PC-3 (cell line): Measurements from ENCODE around the gene JAKMIP2. TPM values are rescaled to one million over a fixed set of nuclear protein-coding genes. Genes with fewer than 3 reads are reported as not detected.

Experiments
- ATAC-seq: fragments of 200-7000 bp; cut with Tn5 transposase; 2 replicates; pipeline ENCODE4 v1.9.1; 2020; ENCODE audit warnings: mild to moderate bottlenecking, moderate library complexity
- BruUV-seq: library from RNA; stranded (reverse); fragments of 400-500 nt; replicated peaks from 2 replicates; lab custom pipeline; 2021; lab: Mats Ljungman, UMichigan
- CTCF ChIA-PET: fragments of 300-600 bp; sonication (Branson Sonifier 250); formaldehyde crosslinking; loops from one replicate; lab custom pipeline; 2022; ENCODE audit warnings: antibody characterized with exemption; lab: Charles Lee
- POLR2A ChIA-PET: fragments of 300-600 bp; sonication (Branson Sonifier 250); formaldehyde crosslinking; loops from one replicate; lab custom pipeline; 2022; ENCODE audit warnings: antibody characterized with exemption; ENCODE audit not compliant: unreplicated experiment; lab: Charles Lee
- DNase-seq: peaks from one replicate; pipeline ENCODE4 v3.0.0-alpha.2; 2015
- H2AFZ ChIP-seq: fragments of 300-600 bp; sonication (generic); 2 replicates; pipeline ENCODE4 v1.6.0; 2016; ENCODE audit warnings: antibody characterized with exemption, low read length
- H3F3A ChIP-seq: fragments of 300-600 bp; sonication (generic); one replicate; pipeline ENCODE4 v1.6.0; 2017; ENCODE audit warnings: antibody characterized with exemption, low read length, control low read depth, mild to moderate bottlenecking; ENCODE audit not compliant: unreplicated experiment
- H3K27ac ChIP-seq: fragments of 300-600 bp; sonication (generic); 2 replicates; pipeline ENCODE4 v1.5.1; 2016; ENCODE audit warnings: mild to moderate bottlenecking, low read length
- H3K27me3 ChIP-seq: fragments of 300-600 bp; sonication (generic); 2 replicates; pipeline ENCODE4 v1.6.1; 2016; ENCODE audit warnings: low read length, mixed read lengths
- H3K36me3 ChIP-seq: fragments of 300-600 bp; sonication (generic); 2 replicates; pipeline ENCODE4 v1.6.1; 2016; ENCODE audit warnings: low read depth, mixed run types, low read length, mixed read lengths
- H3K4me1 ChIP-seq: fragments of 300-600 bp; sonication (generic); 2 replicates; pipeline ENCODE4 v1.5.1; 2016; ENCODE audit warnings: low read length; ENCODE audit not compliant: insufficient read depth
- H3K4me2 ChIP-seq: fragments of 300-600 bp; sonication (generic); 2 replicates; pipeline ENCODE4 v1.6.0; 2016; ENCODE audit warnings: low read length
- H3K4me3 ChIP-seq: fragments of 300-600 bp; sonication (generic); 2 replicates; pipeline ENCODE4 v1.5.1; 2016; ENCODE audit warnings: mild to moderate bottlenecking, low read length, mixed read lengths
- H3K79me2 ChIP-seq: fragments of 300-600 bp; sonication (generic); 2 replicates; pipeline ENCODE4 v1.6.1; 2017; ENCODE audit warnings: low read length, mixed read lengths
- H3K9ac ChIP-seq: fragments of 300-600 bp; sonication (generic); 2 replicates; pipeline ENCODE4 v1.6.0; 2016; ENCODE audit warnings: mild to moderate bottlenecking, low read length
- H3K9me2 ChIP-seq: fragments of 300-600 bp; sonication (generic); replicated peaks from 2 replicates; pipeline ENCODE4 v1.6.1; 2016; ENCODE audit warnings: mixed run types, low read length, mixed read lengths
- H3K9me3 ChIP-seq: fragments of 300-600 bp; sonication (generic); 2 replicates; pipeline ENCODE4 v1.6.1; 2016; ENCODE audit warnings: low read length, mixed read lengths
- H4K20me1 ChIP-seq: fragments of 300-600 bp; sonication (generic); 2 replicates; pipeline ENCODE4 v1.6.1; 2016; ENCODE audit warnings: low read length, mixed read lengths
- EZH2 ChIP-seq: fragments of 300-600 bp; sonication (generic); IDR thresholded peaks from one replicate; pipeline ENCODE4 v1.6.1; 2017; ENCODE audit warnings: antibody characterized with exemption, mild to moderate bottlenecking, low read length; ENCODE audit not compliant: unreplicated experiment
- EZH2phosphoT487 ChIP-seq: fragments of 300-600 bp; sonication (generic); IDR thresholded peaks from 2 replicates; pipeline ENCODE4 v1.6.1; 2018; ENCODE audit warnings: mild to moderate bottlenecking, antibody characterized with exemption, low read length, borderline replicate concordance
- intact Hi-C: fragments of 100-400 bp; cut with micrococcal nuclease; formaldehyde crosslinking; loops from 2 replicates; pipeline ENCODE4 v1.9.0; 2023
- total RNA-seq: library from RNA; depleted of rRNA; stranded (reverse); fragments of >200 nt; gene quantifications from 2 replicates; pipeline ENCODE4 v1.2.3, GENCODE V29; 2014
- TF ChIP-seq, protein P1 (sequence below): fragments of 300-600 bp; sonication (generic); conservative IDR thresholded peaks from 2 replicates; pipeline ENCODE4 v1.5.1; 2017; ENCODE audit warnings: antibody characterized with exemption, low read depth, mild to moderate bottlenecking, low read length

Gene JAKMIP2
- total RNA-seq, 1 experiment from 2014 or later, result 0.15 TPM

- BruUV-seq, result no TSS peak
- no peak overlapping the region for H3K4me2 ChIP-seq
- ChIA-PET CTCF (no interaction called here), POLR2A (no interaction called here)
- H3K9ac ChIP-seq, result no peak overlapping the region
- no peak for DNase-seq
- TF ChIP-seq, protein P1, sequence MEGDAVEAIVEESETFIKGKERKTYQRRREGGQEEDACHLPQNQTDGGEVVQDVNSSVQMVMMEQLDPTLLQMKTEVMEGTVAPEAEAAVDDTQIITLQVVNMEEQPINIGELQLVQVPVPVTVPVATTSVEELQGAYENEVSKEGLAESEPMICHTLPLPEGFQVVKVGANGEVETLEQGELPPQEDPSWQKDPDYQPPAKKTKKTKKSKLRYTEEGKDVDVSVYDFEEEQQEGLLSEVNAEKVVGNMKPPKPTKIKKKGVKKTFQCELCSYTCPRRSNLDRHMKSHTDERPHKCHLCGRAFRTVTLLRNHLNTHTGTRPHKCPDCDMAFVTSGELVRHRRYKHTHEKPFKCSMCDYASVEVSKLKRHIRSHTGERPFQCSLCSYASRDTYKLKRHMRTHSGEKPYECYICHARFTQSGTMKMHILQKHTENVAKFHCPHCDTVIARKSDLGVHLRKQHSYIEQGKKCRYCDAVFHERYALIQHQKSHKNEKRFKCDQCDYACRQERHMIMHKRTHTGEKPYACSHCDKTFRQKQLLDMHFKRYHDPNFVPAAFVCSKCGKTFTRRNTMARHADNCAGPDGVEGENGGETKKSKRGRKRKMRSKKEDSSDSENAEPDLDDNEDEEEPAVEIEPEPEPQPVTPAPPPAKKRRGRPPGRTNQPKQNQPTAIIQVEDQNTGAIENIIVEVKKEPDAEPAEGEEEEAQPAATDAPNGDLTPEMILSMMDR, result no peak
- TF ChIP-seq EZH2phosphoT487, result no peak
- TF ChIP-seq EZH2, result no peak
- intact Hi-C loops, result no loop called here
- ATAC-seq, result no peak
- H3F3A ChIP-seq, result no peaks in the 10 kb centered on the region
- H3K9me3 ChIP-seq, result no peaks in the 10 kb centered on the region
- no peaks in the 10 kb centered on the region for H3K36me3 ChIP-seq
- no peak overlapping the region for H3K27ac ChIP-seq
- no peaks in the 10 kb centered on the region for H4K20me1 ChIP-seq
- H3K4me1 ChIP-seq, result peaks cover 4% of the 10 kb centered on the region; the same call in 1 of the 2 replicates
- H3K27me3 ChIP-seq, result no peaks in the 10 kb centered on the region
- no peaks in the 10 kb centered on the region for H3K9me2 ChIP-seq
- H2AFZ ChIP-seq, result no peak overlapping the region
- H3K79me2 ChIP-seq, result no peaks in the 10 kb centered on the region
- H3K4me3 ChIP-seq, result no peak overlapping the region
Observed at GRCh38 chr5:147789820-147790219, 7.3 kb upstream of the JAKMIP2 start.

DNA sequence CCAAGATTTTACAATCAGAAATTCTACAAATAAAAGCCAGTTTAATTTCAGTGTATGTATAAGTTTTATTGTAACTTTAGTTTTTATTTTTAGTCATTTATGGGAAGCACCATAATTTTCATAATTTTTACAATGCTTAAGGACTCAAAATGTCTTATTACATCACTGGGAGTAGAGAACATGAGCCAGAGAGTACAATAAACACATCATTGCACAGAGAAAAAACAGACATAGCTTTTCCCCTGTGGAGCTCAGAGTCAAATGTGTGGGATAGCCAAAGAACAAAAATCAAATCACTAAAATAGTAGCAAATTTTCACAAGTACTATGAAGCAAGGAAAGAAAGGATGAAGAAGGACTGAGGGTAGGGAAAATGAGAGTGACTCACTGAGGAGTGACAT, 5.5 kb upstream of the JAKMIP2 start:
- ChIA-PET POLR2A (no interaction called here), CTCF (no interaction called here)
- Histone ChIP-seq H3K79me2 (no peaks in the 10 kb centered on the region), H3K9me3 (no peaks in the 10 kb centered on the region), H2AFZ (no peak overlapping the region), H3K9ac (no peak overlapping the region), H3K36me3 (no peaks in the 10 kb centered on the region), H3K9me2 (no peaks in the 10 kb centered on the region), H3K4me2 (no peak overlapping the region), H3K27me3 (no peaks in the 10 kb centered on the region), H4K20me1 (no peaks in the 10 kb centered on the region), H3F3A (no peaks in the 10 kb centered on the region), H3K4me1 (peaks cover 4% of the 10 kb centered on the region; the same call in 1 of the 2 replicates), H3K4me3 (no peak overlapping the region), H3K27ac (no peak overlapping the region)
- intact Hi-C loops, result no loop called here
- no TSS peak for BruUV-seq
- TF ChIP-seq EZH2phosphoT487, result no peak
- TF ChIP-seq, protein P1, result no peak
- no peak for TF ChIP-seq EZH2
- ATAC-seq (no peak), DNase-seq (no peak)

DNA sequence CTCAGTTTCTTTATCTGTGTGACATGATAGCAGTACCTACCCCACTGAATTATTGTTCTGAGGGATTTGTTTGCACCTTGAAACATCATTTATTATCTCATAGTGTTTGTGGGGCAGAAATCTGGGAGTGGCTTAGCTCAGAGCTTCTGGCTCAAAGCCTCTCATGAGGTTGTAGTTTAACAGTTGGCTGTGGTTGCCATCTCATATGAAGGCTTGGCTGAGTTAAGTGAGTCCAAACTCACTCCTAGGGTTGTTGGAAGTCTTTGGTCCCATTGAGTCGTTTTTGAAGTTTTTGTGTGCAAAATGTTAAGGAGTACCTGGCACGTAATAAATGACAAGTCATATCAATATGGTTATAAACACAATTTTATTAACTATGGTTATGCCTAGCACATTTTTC, 3.6 kb upstream of the JAKMIP2 start:
- Histone ChIP-seq H3K79me2 (no peaks in the 10 kb centered on the region), H2AFZ (no peak overlapping the region), H3K4me3 (no peak overlapping the region), H3K4me1 (peaks cover 4% of the 10 kb centered on the region; the same call in 1 of the 2 replicates), H3F3A (no peaks in the 10 kb centered on the region), H3K9ac (no peak overlapping the region), H3K4me2 (no peak overlapping the region), H3K9me3 (no peaks in the 10 kb centered on the region), H3K27ac (no peak overlapping the region), H3K27me3 (no peaks in the 10 kb centered on the region), H3K36me3 (no peaks in the 10 kb centered on the region), H4K20me1 (no peaks in the 10 kb centered on the region), H3K9me2 (no peaks in the 10 kb centered on the region)
- no TSS peak for BruUV-seq
- TF ChIP-seq, protein P1, result no peak
- TF ChIP-seq EZH2phosphoT487 (no peak), EZH2 (no peak)
- ChIA-PET POLR2A (no interaction called here), CTCF (no interaction called here)
- intact Hi-C loops, result no loop called here
- DNase-seq (no peak), ATAC-seq (no peak)
